GM12801 (cell line): ENCODE measurements around the gene BCDIN3D.

ENCODE experiments used
- TF ChIP-seq, protein P1 (sequence below): IDR thresholded peaks from one replicate; pipeline ENCODE4 v1.5.1; 2011; ENCODE audit warnings: control low read depth; ENCODE audit not compliant: insufficient read length; ENCODE audit errors: extremely low read depth

Gene BCDIN3D

GRCh38 chr12:49888461-49889151 is 45.7 kb upstream of the BCDIN3D start:
- TF ChIP-seq, protein P1, sequence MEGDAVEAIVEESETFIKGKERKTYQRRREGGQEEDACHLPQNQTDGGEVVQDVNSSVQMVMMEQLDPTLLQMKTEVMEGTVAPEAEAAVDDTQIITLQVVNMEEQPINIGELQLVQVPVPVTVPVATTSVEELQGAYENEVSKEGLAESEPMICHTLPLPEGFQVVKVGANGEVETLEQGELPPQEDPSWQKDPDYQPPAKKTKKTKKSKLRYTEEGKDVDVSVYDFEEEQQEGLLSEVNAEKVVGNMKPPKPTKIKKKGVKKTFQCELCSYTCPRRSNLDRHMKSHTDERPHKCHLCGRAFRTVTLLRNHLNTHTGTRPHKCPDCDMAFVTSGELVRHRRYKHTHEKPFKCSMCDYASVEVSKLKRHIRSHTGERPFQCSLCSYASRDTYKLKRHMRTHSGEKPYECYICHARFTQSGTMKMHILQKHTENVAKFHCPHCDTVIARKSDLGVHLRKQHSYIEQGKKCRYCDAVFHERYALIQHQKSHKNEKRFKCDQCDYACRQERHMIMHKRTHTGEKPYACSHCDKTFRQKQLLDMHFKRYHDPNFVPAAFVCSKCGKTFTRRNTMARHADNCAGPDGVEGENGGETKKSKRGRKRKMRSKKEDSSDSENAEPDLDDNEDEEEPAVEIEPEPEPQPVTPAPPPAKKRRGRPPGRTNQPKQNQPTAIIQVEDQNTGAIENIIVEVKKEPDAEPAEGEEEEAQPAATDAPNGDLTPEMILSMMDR = no peak

DNA sequence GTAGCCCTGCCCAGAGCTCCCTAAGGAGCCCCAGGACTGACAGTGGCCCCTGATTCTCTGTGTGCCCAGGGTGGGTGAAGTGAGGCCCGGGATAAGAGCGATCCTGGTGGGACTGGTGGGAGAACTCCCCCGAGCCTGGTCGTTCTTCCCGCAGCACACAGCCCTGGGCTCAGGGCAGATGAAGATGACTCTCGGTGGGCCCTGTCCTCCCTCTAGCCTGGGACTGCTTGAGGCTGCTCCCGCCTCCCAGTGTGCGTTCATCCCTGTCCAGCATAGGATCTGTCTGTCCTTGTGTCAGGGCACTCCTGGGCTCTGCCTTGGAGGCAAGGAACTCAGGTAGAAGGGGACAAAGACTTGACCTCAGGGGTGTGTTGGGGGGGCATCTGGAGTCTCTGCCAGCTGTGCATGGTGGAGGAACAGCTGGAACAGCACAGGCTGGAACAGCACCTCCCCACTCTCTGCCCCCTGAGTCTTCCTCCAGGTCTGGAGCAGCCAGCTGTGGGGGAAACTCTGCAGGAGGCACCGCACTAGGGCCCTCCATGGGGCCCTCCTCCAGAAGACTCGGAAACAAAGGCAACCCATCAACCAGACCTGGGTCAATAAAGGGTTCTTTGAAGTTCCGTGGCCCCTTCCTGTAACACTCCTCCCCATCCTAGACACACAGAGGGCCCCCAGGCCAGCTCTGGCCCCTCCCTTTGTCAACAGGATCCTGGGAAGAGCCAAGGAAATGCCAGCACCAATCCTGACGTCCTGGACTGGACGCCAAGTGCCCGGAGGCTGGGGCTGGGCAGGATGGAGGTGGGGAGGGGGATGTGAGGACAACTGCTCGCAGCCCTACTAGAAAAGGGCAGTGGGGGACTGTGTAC is 44.9 kb upstream of the BCDIN3D start:
- TF ChIP-seq, protein P1 = no peak

DNA sequence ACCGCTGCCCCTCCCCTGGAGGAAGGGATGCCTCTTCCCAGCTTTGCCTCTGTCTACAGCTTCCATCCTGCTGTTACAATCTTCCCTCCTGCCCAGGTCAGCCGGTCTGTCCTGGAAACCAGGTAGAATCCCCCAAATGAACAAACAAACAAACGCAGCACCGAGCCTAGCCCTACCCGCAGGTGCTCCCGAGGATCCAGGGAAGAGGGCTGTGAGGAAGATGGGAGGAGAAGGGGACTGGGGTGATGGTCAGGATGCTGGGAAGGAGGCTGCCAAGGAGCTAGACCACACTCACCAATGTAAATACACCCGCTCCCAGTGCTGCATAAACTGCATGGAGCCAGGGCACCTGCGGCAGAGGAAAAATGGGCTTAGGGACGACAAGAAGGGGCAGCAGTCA is 44.2 kb upstream of the BCDIN3D start:
- TF ChIP-seq, protein P1 = no peak

- TF ChIP-seq, protein P1 = no peak
Measured at GRCh38 chr12:49885663-49886461, 43.0 kb upstream of the BCDIN3D start.

DNA sequence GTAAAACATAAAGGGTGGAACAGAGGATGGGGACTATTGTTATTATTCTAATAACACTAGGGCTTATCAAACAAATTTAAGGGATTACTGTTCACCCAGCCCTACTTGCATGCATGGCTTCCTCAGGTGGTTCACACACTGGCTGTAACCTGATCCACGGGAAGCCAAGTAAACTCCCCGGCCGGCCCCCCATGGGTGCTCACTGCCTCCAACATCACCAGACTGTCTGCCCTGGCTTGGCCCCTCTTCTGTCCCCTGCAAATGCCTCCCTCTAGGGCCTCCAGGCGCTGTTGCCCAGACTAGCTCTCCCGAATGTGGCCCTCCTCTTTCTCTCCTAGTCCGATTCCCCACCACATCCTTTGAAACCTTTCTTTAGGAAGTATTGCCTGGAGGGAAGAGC is 42.2 kb upstream of the BCDIN3D start:
- TF ChIP-seq, protein P1 = no peak

GRCh38 chr12:49882851-49883464 is 40.1 kb upstream of the BCDIN3D start:
- TF ChIP-seq, protein P1 = no peak
